ENCODE data around the gene GPR158.

GPR158 gene

GRCh38 chr10:25231751-25232150 lies 57.0 kb downstream of the GPR158 start:
- H3K4me3 ChIP-seq (ENCODE audit: low read depth, low read length): no peak overlapping the region
- TF ChIP-seq, protein P1, sequence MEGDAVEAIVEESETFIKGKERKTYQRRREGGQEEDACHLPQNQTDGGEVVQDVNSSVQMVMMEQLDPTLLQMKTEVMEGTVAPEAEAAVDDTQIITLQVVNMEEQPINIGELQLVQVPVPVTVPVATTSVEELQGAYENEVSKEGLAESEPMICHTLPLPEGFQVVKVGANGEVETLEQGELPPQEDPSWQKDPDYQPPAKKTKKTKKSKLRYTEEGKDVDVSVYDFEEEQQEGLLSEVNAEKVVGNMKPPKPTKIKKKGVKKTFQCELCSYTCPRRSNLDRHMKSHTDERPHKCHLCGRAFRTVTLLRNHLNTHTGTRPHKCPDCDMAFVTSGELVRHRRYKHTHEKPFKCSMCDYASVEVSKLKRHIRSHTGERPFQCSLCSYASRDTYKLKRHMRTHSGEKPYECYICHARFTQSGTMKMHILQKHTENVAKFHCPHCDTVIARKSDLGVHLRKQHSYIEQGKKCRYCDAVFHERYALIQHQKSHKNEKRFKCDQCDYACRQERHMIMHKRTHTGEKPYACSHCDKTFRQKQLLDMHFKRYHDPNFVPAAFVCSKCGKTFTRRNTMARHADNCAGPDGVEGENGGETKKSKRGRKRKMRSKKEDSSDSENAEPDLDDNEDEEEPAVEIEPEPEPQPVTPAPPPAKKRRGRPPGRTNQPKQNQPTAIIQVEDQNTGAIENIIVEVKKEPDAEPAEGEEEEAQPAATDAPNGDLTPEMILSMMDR (IDR thresholded peaks at IDR 0.05; ENCODE audit: low read depth, low read length): no peak

- TF ChIP-seq, protein P1 (IDR thresholded peaks at IDR 0.05; ENCODE audit: low read depth, low read length): no peak
- H3K4me3 ChIP-seq (ENCODE audit: low read depth, low read length): no peak overlapping the region
Measured at GRCh38 chr10:25232204-25232603, 57.4 kb downstream of the GPR158 start.

- TF ChIP-seq, protein P1 (IDR thresholded peaks at IDR 0.05; ENCODE audit: low read depth, low read length): no peak
Measured at GRCh38 chr10:25245165-25245564, 70.4 kb downstream of the GPR158 start.

GRCh38 chr10:25257646-25258045 lies 82.8 kb downstream of the GPR158 start:
- H3K4me3 ChIP-seq (ENCODE audit: low read depth, low read length): no peak overlapping the region
- TF ChIP-seq, protein P1 (IDR thresholded peaks at IDR 0.05; ENCODE audit: low read depth, low read length): no peak

More at GRCh38 chr10:25245165-25245564, 70.4 kb downstream of the GPR158 start:
- H3K4me3 ChIP-seq (ENCODE audit: low read depth, low read length): no peak overlapping the region

GRCh38 chr10:25261110-25261509 lies 86.3 kb downstream of the GPR158 start:
- TF ChIP-seq, protein P1 (IDR thresholded peaks at IDR 0.05; ENCODE audit: low read depth, low read length): no peak
- no peak overlapping the region for H3K4me3 ChIP-seq (ENCODE audit: low read depth, low read length)

- TF ChIP-seq, protein P1 (IDR thresholded peaks at IDR 0.05; ENCODE audit: low read depth, low read length): no peak
Measured at GRCh38 chr10:25261558-25261957, 86.8 kb downstream of the GPR158 start.

DNA sequence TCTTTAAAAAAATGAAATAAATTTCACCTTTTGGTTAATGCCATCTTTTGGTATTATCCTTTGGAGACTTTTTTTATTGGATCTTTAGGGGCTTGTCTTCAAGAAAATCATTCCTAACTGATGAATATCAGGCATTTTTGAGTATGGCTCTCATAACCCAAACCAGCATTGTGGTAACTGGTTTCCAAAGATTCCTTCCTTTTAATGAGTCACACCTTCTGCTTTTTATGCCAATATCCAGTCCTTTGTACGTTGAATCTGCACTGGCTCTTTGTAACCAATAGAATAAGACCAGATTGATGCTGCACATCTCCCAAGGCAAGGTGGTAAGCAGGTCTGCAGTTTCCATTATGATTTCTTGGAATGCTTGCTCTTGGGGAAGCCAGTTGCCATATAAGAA lies 89.1 kb downstream of the GPR158 start:
- H3K4me3 ChIP-seq (ENCODE audit: low read depth, low read length): no peak overlapping the region
- TF ChIP-seq, protein P1 (IDR thresholded peaks at IDR 0.05; ENCODE audit: low read depth, low read length): no peak

More at GRCh38 chr10:25261558-25261957, 86.8 kb downstream of the GPR158 start:
- H3K4me3 ChIP-seq (ENCODE audit: low read depth, low read length): no peak overlapping the region
